ENCODE measurements around the gene KHDRBS1. TPM values are rescaled to one million over a fixed set of nuclear protein-coding genes. Genes with fewer than 3 reads are reported as not detected.
"Not testable (repeated sequence)": the region's sequence is repeated elsewhere in the genome, so short reads cannot be mapped to it uniquely, and the experiment has no call there.

KHDRBS1 gene
- 167 and 200 TPM in 2 replicates for total RNA-seq (2014; rRNA removed; shearing (Covaris generic))

GRCh38 chr1:32013386-32014198 lies at the start of gene KHDRBS1:
TSS of gene KHDRBS1 (plus strand) at chr1:32013868. CDS start at chr1:32013996, 128 bp downstream.
- peak; percentile 98 for DNase-seq (ENCODE audit: low spot score)
- in situ Hi-C loops (cut with HindIII; ENCODE audit: low sequenced_read_pairs) = no loop called here

GRCh38 chr1:31970873-31971272 lies 42.8 kb upstream of the KHDRBS1 start:
- in situ Hi-C loops (cut with HindIII; ENCODE audit: low sequenced_read_pairs) = no loop called here

GRCh38 chr1:31976401-31976800 lies 37.3 kb upstream of the KHDRBS1 start:
- no peak for DNase-seq (ENCODE audit: low spot score)
- in situ Hi-C loops (cut with HindIII; ENCODE audit: low sequenced_read_pairs) = no loop called here

More at GRCh38 chr1:31970873-31971272, 42.8 kb upstream of the KHDRBS1 start:
- no peak for DNase-seq (ENCODE audit: low spot score)

- in situ Hi-C loops (cut with HindIII; ENCODE audit: low sequenced_read_pairs) = no loop called here
- DNase-seq (ENCODE audit: low spot score) = peak; percentile 40
Observed at GRCh38 chr1:31977385-31978131, 36.1 kb upstream of the KHDRBS1 start.

- DNase-seq (ENCODE audit: low spot score) = no peak
- in situ Hi-C loops (cut with HindIII; ENCODE audit: low sequenced_read_pairs) = no loop called here
Observed at GRCh38 chr1:31978843-31979400, 34.7 kb upstream of the KHDRBS1 start.

- in situ Hi-C loops (cut with HindIII; ENCODE audit: low sequenced_read_pairs) = no loop called here
- DNase-seq (ENCODE audit: low spot score) = no peak
Observed at GRCh38 chr1:31980835-31981455, 32.7 kb upstream of the KHDRBS1 start.

GRCh38 chr1:31981456-31981839 lies 32.2 kb upstream of the KHDRBS1 start:
- no peak for DNase-seq (ENCODE audit: low spot score)
- in situ Hi-C loops (cut with HindIII; ENCODE audit: low sequenced_read_pairs) = no loop called here

GRCh38 chr1:31981972-31982371 lies 31.7 kb upstream of the KHDRBS1 start:
- no peak for DNase-seq (ENCODE audit: low spot score)
- in situ Hi-C loops (cut with HindIII; ENCODE audit: low sequenced_read_pairs) = no loop called here

GRCh38 chr1:31984419-31985347 lies 29.0 kb upstream of the KHDRBS1 start:
- in situ Hi-C loops (cut with HindIII; ENCODE audit: low sequenced_read_pairs) = no loop called here
- DNase-seq (ENCODE audit: low spot score) = no peak

GRCh38 chr1:31985430-31985829 lies 28.2 kb upstream of the KHDRBS1 start:
- no peak for DNase-seq (ENCODE audit: low spot score)
- in situ Hi-C loops (cut with HindIII; ENCODE audit: low sequenced_read_pairs) = no loop called here

- peak; percentile 40 for DNase-seq (ENCODE audit: low spot score)
- in situ Hi-C loops (cut with HindIII; ENCODE audit: low sequenced_read_pairs) = no loop called here
Observed at GRCh38 chr1:31987135-31987619, 26.5 kb upstream of the KHDRBS1 start.

- in situ Hi-C loops (cut with HindIII; ENCODE audit: low sequenced_read_pairs) = no loop called here
Observed at GRCh38 chr1:31989964-31990363, 23.7 kb upstream of the KHDRBS1 start.

GRCh38 chr1:31991182-31991581 lies 22.5 kb upstream of the KHDRBS1 start:
- DNase-seq (ENCODE audit: low spot score) = no peak
- in situ Hi-C loops (cut with HindIII; ENCODE audit: low sequenced_read_pairs) = no loop called here

More at GRCh38 chr1:31989964-31990363, 23.7 kb upstream of the KHDRBS1 start:
- no peak for DNase-seq (ENCODE audit: low spot score)

- in situ Hi-C loops (cut with HindIII; ENCODE audit: low sequenced_read_pairs) = no loop called here
- no peak for DNase-seq (ENCODE audit: low spot score)
Observed at GRCh38 chr1:31995263-31995662, 18.4 kb upstream of the KHDRBS1 start.

GRCh38 chr1:31996121-31996520 lies 17.5 kb upstream of the KHDRBS1 start:
- in situ Hi-C loops (cut with HindIII; ENCODE audit: low sequenced_read_pairs); DNase-seq (ENCODE audit: low spot score): not testable (repeated sequence)

- in situ Hi-C loops (cut with HindIII; ENCODE audit: low sequenced_read_pairs) = no loop called here
- no peak for DNase-seq (ENCODE audit: low spot score)
Observed at GRCh38 chr1:32001863-32002262, 11.8 kb upstream of the KHDRBS1 start.

GRCh38 chr1:32002285-32002684 lies 11.4 kb upstream of the KHDRBS1 start:
- in situ Hi-C loops (cut with HindIII; ENCODE audit: low sequenced_read_pairs); DNase-seq (ENCODE audit: low spot score): not testable (repeated sequence)

- in situ Hi-C loops (cut with HindIII; ENCODE audit: low sequenced_read_pairs) = no loop called here
- DNase-seq (ENCODE audit: low spot score) = no peak
Observed at GRCh38 chr1:32005522-32005921, 8.1 kb upstream of the KHDRBS1 start.

Measured in G401 (cell line).